ENCODE measurements around the gene SH3BGRL.

Gene SH3BGRL

GRCh38 chrX:81201671-81202455 lies at the start of gene SH3BGRL, which contains the start of gene HMGN5:
Gene SH3BGRL (plus strand): TSS chrX:81202102. CDS start chrX:81202201, 99 bp downstream.
Gene HMGN5 (minus strand): TSS chrX:81201913. CDS start chrX:81121549, 80,364 bp downstream.
- peak; percentile 83 for DNase-seq (ENCODE audit: low spot score)

DNA sequence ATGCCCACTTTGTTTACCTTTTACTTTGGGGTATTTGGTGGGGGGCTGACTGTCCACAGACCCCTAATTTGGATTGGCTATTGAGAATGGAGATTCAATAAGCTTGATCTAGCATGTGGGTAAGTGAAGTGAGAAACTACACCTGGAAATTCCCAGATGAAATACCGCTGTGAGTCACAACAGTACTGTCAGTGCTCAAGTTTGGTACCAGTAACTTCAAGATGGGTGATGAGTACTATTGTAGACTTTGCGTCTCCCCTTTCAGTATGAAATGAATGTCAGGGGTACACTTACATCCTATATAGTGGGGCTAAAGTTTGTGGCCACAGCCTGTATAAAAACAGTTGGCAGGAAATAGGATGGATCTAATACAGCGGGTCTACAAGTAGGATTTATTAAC lies 33.5 kb upstream of the SH3BGRL start:
- no peak for DNase-seq (ENCODE audit: low spot score)

DNA sequence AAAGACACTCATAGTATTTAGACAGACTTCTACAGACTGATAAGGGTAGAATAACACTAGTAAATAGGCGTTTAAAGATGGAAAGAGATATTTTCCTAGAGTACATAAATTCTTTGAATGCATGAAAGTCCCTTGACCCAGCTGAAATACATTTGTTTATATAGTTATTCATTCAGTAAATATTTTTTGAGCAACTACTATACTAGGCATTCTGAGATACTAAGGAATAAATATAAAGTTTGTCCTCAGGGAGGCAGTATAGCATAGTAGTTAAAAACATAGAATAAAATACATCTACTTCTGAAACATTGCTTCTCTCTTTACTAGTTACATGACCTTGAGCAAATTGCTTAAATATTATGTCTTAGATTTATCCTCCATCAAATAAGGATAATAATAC lies 27.6 kb upstream of the SH3BGRL start:
- DNase-seq (ENCODE audit: low spot score) = peak; percentile 5

DNA sequence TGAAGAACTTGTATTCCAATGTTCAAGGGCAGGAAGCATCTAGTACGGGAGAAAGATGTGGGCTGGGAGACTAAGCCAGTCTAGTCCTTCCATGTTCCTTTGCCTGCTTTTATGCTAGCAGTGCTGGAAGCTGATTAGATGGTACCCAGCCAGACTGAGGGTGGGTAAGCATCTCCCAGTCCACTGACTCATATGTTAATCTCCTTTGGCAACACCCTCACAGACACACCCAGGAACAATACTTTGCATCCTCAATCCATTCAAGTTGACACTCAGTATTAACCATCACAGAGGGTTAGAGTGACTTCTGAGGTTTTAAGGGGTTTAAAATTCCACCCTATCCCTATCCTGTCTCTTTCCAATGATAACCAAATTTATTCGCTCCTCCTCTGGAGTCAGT lies 6.6 kb upstream of the SH3BGRL start:
- DNase-seq (ENCODE audit: low spot score) = no peak

DNA sequence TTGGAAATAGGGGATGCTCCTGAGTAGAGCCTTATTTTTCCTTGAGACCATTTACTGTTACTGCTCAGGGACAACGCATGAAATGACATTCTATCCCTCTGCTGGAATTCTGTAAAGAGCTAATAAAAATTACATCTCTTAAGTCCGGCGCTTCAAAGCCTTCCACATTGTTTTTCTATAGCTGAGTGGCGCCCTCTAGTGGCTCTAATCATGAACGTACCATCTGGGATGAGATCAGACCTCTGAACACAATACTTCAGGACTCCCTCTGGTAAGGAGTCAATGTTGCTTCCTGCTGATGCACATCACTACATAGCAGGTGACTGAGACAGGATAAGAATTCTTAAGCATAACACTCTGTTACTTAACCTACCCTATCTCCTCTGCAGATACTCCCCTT lies 6.2 kb upstream of the SH3BGRL start:
- peak; percentile 29 for DNase-seq (ENCODE audit: low spot score)

DNA sequence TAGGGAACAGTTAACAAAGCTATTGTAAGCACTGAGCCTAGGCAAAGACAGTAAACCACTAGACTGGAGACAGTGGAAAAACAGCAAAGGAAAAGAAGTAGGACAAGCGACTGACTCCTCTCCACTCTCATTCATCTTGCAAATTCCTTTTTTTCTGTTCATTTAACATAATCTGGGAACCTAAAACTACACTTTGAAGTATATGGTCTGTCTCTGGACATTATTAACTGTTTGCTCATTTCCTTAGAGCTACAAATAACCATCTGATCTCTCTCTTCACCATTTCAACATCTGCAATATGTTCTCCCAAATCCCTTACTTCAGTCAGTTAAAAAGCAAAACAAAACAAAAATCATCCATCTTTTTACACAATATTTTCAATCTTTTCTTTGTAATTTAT lies 831 bp upstream of the SH3BGRL start:
- DNase-seq (ENCODE audit: low spot score) = no peak

DNA sequence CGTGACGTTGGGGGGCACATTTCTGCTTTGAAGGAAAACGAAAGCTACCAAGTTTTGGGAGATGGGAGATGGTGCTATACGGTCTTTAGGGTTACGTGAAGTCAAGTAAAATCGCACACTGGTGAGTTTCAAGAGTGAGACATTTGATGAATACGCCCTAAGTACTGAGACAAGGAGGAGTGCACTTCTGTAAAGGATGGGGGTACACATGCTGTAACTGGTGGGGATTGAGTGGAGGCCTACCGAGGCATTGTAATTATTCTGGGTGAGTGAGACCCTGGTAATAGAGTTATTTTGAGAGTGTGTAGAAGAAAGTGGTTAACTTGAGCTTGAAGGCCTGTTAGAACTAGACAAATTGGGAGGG lies 536 bp downstream of the SH3BGRL start:
- no peak for DNase-seq (ENCODE audit: low spot score)

DNA sequence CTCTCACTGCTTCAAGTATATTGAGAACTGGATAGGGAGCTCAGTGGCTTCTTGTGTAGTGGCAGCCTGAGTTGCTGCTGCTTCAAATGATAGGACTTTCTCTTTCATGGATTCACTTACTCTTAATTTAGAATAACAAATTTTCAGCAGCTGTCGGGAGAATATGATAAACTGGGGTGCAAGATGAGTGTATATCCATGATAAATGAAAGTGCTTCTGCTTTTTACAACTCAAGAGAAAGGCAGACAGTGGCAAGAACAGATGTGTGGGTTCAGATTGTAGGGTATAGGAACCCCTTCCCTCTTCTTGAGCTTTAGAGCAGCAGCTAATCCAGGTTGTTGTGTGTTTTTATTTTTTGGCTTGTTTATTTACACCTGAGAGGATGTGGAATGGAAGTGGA lies 1.0 kb downstream of the SH3BGRL start:
- DNase-seq (ENCODE audit: low spot score) = no peak

GRCh38 chrX:81205551-81205950 lies 3.6 kb downstream of the SH3BGRL start:
- no peak for DNase-seq (ENCODE audit: low spot score)

DNA sequence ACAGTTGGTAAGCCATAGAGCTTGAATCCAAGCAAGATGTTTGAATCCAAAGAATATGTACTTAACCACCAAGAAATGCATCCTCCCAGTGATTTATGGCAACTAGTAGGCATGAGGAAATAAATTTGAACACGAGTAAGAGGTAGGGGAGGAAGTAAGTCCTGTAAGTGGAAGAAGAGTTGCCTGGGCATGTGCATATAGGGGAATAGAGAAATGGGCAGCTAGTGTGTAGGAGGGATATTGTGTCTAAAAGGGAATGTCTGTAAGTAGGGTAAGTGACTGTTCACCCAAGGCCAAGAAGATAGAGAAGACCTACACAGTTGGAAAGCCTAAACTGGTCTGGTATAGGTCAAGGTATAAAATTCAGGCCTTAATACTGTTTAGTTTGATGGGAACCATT lies 4.6 kb downstream of the SH3BGRL start:
- no peak for DNase-seq (ENCODE audit: low spot score)

GRCh38 chrX:81208916-81209315 lies 7.0 kb downstream of the SH3BGRL start:
- no peak for DNase-seq (ENCODE audit: low spot score)

DNA sequence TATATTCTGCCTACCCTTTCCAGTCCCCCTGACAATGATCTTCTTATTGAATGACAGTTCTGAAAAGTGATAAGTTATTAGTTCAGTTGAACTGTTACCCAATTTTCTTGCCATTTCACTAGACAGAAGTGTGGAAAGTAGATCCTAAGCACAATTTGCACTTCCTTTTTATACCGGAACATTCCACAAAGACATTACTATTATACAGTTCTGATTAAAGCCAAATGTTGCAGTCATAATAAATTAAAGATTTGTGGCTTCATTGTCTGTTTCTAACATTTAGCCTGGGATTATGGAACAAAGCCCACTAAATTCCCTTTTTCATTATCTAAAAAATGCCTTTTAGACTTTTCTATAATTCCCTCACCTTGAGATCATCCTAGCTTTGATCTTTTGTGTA lies 13.8 kb downstream of the SH3BGRL start:
- DNase-seq (ENCODE audit: low spot score) = no peak

GRCh38 chrX:81229229-81229628 lies 27.3 kb downstream of the SH3BGRL start:
- DNase-seq (ENCODE audit: low spot score) = no peak

DNA sequence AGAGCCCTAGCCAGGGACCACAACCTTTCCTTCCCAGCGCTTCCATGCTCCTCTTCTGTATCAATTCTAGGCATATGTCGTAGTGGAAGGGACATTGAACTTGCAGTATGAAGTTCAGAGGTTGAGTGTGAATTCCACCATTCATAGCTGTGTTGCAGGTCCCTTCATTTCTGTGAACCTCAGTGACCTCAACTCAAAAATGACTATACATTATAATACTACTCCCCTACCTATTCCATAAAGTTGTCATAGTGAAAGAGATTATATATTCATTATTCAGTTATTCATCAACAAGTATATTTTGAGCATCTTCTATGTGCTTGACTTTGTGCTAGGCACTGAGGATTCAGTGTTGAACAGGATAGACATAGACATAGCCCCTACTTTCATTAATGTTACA lies 28.0 kb downstream of the SH3BGRL start:
- no peak for DNase-seq (ENCODE audit: low spot score)

DNA sequence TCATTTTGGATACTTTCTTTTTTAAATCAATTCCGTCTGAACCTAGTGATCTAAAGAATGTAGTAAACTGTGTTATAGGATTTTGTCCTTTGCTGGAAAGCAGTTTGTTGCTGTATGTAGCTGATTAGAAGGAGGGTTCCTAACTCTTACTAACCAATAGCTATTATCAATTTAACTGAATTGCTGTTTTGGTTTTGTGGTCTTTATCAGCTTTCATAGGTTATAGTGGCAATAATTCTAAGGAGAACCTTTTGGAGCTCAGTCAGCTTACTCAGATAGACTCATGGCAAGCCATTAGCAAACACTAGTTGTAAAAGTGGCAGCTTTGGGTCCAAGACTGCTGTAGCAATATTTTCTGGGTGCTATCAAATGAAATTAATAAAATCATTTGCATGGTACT lies 29.6 kb downstream of the SH3BGRL start:
- DNase-seq (ENCODE audit: low spot score) = no peak

GRCh38 chrX:81232218-81232617 lies 30.3 kb downstream of the SH3BGRL start:
- DNase-seq (ENCODE audit: low spot score) = no peak

DNA sequence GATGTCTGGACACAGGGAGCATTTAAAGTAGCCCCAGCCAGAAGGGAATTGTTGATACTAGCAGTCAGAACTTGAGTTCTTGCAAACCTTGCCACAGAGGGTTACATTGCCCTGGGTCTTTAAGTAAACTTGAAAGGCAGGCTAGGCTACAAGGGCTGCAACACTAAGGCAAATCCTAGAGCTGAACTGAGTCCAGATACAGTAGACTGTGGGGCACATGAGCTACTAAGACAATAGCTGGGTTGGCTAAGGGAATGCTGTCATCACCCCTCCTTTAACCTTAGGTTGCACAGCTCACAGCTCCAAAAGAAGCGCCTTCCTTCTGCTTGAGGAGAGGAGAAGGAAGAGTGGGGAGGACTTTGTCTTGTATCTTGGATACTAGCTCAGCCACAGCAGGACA lies 35.6 kb downstream of the SH3BGRL start:
- DNase-seq (ENCODE audit: low spot score) = no peak

DNA sequence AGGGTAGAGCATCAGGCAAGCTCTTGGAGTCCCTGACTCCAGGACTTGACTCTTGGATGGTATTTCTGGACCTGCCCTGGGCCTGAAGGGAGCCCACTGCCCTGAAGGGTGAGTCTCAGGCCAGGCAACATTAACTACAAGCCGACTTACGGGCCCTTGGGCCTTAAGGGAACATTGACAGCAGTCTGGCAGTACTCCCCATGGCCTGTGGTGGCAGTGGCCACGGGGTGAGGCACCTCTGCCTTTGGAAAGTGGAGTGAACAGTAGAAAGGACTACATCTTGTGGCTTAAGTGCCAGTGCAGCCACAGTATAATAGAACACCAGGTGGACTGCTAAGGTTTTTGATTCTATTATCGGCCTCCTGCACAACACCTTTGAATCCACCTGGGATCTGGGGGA lies 36.3 kb downstream of the SH3BGRL start:
- DNase-seq (ENCODE audit: low spot score) = no peak

DNA sequence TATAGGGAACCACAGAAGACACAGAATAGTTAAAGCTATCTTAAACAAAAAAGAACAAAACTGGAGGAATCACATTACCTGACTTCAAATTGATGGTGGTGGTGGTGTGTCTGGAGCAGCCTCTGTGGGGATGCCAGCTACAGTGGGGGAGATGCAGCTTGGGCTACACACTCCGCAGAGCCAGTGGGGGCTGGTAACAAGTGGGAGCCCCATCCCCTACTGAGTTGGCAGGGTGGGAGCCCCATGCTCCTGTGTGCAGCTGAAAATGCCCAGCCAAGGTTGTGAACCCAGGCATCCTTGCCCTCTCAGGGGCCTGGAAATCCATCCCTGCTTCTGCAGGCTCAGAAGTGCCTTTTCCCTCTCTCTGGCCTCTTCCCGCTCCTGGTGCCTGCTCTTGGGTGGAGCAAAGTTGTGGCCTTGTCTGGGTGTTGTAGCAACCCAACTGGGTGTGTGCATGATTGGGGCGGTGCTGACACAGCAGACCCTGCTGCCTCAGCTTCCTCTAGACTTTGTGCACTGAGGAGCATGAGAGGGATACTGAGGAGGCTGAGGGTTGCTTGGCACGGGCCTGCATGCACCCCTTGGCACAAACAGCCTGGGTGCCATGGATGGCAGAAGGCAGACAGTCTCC lies 38.9 kb downstream of the SH3BGRL start:
- no peak for DNase-seq (ENCODE audit: low spot score)

GRCh38 chrX:81241753-81242152 lies 39.9 kb downstream of the SH3BGRL start:
- DNase-seq (ENCODE audit: low spot score) = no peak

- no peak for DNase-seq (ENCODE audit: low spot score)
These were observed 54.0 kb downstream of the SH3BGRL start for GRCh38 chrX:81255876-81256275.

- no peak for DNase-seq (ENCODE audit: low spot score)
These were observed 55.9 kb downstream of the SH3BGRL start for GRCh38 chrX:81257817-81258216.

DNA sequence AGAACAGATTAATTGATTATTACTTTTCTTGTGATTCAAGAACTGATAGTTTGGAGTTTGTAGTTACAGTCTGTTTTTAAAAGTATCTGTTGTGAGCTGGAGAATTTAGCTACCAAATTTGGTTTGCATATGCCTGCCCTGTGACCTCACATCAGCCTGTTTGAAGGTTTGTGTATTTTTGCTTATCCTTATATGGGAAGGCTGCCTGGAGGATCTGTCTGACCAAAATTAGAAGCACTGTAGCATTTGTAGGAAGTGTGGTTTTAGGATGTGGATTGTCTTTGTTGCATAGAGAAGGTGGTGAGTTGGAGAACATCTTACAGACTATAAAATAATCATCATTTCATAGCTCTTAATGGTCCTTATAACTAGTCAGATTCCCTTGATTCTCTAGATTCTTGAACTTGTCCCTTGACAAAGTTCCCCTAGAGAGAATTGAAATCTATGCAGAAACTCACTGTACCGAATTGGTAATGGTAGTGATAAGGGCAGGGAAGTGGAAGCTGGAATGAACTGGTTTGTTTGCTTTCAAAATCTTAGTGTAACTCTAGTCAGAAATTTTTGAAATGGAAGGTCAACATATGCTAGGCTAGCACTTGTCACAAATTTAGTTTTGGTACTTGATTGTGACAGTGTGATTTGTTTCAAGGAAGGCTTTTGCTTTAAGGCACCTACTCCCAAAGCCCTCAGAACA lies 57.3 kb downstream of the SH3BGRL start:
- DNase-seq (ENCODE audit: low spot score) = peak; percentile 7

All from AG20443 (cell line).